GM10847 (cell line): Measurements from ENCODE around the gene TMEM131.

Experiments
- POLR2A ChIP-seq: IDR thresholded peaks from 2 replicates; pipeline ENCODE4 v1.6.1; 2011; ENCODE audit not compliant: insufficient read length; ENCODE audit errors: extremely low read depth

Gene TMEM131

DNA sequence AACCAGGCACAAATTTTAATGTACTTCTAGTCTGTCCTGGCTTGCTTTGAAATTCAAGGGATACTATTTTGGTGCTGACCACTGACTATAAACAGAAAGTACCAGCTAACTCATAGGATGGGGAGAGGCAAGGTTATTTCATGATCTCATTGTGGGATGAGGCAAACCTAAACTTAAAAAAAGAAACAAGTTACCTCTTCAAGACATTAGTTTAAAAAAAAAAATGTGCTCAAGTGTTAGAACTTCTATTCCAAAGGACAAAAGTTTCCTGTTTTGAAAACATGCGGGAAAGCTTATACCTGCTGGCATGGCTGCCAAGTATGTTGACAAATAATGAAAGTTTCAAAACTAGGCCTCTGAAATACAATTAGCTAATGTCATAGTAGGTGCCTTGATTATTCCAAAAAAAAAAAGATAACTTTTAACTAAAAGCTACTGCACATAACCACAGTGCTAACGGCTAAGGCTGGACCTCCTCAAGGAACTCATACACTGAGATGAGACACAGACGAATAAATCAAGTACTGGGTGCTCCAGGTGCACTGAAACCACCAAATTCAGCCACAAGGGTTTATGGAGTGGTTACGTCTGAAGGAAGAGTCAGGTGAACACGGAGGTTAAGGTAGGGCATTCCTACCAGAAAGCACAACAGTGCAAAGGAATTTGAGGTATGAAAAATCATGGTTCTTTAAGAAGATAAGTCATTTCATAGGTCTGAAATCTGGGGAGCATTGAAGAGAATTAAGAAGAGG, 38.1 kb downstream of the TMEM131 start:
- TF ChIP-seq POLR2A, result no peak

DNA sequence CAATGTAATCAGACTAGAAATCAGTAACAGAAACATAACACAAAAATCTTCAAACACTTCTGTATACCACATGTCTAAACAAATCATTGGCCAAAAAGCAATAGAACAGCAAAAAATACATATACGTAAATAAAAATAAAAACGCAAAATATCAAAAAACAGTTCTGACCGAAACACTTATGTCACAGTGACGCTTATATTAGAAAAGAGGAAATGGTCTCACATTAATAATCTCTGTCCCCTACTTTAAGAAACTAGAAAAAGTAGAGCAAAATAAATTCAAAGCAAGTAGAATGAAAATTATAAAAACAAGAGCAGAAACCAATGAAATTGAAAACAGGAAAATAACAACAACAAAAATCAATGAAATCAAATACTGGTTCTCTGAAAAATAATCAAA, 41.9 kb downstream of the TMEM131 start:
- no peak for TF ChIP-seq POLR2A

DNA sequence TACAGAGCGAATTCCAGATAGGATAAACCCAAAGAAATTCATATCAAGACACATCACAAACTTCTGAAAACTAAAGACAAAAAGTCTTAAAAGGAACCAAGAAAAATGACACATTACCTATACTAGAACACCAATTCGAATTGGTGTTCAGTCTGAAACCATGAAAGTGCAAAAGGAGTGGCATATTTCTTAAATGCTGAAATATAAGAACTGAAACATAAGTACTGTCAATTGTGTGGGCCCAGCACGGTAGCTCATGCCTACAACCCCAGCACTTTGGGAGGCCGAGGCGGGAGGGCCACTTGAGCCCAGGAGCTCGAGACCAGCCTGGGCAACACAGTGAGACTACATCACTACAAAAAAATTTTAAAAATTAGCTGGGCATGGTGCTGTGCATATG, 43.4 kb downstream of the TMEM131 start:
- no peak for TF ChIP-seq POLR2A

DNA sequence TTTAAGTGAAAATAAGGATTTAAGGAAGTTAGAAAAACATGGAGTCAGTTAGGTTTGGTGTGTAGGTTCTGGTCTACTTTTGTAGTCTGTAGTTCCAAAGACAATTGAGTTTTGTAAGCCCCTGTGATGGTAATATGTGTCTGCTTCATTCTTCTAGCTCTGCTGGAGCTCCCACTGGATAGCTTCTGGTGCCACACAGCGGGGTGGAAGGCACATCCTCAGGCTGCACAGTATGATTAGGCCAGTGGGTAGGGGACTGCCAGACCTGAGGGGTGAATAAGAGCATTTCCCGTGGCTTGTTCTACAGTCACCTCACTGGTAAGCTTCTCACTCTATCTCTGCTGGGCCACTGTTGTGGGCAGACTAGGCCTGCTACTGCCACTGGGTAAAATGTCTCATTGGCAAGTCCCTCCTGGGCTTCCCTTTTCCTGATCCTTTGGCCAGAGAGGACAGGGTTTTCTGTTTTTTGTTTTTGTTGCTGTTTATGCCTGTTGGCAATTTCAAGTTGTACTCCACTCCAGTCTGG, 44.5 kb downstream of the TMEM131 start:
- TF ChIP-seq POLR2A, result no peak

DNA sequence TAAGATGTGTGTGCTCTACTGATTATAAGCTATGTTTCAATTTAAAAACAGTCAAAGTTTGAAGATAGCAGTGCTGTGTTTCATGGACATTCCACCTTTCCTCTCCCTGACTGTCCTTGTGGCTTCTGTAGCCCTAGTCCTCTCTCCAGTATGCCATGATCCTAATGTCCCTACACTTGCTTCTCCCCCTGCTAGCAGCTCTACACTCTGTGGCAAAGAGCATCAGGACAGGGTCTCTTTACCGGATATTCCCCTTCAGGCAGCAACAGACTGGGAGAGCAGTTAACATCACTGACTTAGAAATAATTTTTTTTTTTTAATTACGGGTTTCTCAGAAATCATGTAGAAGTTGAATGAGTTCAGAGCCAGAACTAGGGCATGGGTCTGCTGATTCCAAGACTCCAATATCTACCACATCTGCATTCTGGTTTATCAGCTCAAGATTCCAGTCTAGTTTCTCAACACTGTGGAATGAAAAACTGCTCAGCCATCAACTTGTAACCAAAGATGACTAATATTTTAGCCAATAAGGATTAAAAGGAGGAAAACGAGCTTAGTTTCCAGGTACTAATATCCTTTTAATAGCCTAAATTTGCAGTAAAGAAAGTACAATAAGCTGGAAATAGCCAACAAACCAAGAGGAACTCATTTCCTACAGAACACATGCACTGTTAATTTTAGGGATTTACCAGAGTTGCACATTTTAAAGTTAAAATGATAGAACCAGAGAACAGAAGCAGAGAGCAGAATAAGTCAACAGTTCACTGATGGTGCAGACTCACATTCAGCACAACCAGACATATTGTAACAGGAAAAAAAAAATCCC, 45.2 kb downstream of the TMEM131 start:
- no peak for TF ChIP-seq POLR2A

DNA sequence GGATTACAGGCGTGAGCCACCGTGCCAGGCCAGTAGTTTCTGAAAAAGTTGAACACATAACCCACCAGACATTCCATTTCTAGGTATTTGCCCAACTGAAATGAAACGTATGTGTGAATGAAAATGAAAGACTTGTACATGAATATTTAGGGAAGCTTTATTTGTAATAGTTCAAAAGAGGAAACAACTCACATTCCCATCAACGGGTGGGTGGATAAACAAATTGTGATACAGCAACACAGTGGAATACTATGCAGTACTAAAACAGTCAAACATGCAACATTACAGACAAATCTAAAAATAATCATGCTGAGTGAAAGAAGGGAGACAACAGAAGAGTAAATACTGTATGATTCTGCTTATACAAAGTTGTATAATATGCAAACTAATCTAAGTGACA, 46.8 kb downstream of the TMEM131 start:
- no peak for TF ChIP-seq POLR2A

DNA sequence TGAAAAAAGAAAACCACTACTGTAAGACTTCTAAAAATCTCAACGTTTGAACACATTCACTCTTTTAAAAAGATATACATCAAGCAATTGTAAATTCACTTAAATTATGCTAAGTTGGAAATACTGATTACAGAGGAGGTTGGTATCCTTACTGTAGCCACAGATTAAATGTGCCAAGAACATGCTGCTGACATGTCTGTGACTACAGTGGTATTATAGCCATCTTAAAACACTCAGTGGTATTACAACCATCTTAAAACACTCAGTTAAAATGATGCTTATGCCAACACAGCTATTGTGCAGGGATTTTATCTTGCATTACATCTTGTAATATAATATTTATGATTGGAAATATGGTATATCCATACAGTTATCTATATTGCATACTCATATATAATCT, 50.0 kb downstream of the TMEM131 start:
- TF ChIP-seq POLR2A, result no peak

DNA sequence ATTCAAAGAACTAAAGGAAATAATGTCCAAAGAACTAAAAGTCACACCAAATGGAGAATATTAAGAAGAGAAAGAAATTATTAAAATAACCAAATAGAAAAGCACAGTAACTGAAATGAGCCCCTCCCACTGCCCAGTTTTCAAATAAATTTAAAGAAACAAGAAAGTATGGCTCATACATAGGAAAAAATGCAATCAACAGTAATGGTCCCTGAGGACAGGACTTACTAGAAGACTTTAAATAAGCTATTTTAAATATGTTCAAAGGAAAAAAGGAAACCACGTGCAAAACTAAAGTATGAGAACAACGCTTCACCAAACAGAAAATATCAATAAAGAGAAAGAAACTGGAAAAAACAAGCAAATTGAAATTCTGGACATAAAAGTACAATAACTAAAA, 58.9 kb downstream of the TMEM131 start:
- no peak for TF ChIP-seq POLR2A

DNA sequence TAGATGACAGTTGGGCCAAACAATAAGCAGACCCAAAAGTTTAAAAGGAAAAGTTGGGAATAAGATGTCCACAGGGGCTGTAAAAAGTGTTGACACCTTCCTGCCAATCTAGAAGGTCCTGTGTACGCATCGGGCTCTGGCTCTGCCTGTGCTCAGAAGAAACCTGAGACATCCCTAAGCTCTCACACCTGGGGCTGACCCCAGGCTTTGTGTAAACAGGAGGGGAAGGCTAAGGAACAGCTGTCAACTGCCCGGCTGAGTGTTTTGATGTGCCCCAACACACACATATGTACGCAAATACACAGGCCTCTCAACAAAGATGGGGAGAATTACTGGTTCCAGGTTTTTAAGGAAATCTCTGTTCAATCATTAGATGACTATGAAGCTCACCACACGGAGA, 59.5 kb downstream of the TMEM131 start:
- no peak for TF ChIP-seq POLR2A

DNA sequence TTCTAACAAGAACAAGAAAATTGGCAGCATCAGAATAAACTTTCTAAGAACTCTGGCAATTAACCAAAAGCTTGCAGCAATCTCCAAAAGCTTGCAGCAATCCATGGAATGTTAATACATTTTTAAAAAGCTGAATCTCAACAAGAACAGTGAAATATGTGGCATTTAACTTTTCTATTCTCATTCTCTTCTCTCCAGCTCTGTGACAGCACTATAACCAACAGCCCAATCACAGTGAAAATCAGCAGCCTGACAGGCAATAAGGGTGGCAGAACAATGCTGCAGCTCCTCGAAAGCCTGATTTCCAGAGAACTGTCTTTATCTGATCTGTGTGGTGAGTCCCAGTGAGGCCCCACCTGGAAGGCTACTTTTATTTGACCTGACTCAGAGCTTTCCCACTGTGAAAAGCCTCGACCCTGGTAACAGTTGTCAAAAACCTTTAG, 60.0 kb downstream of the TMEM131 start:
- TF ChIP-seq POLR2A, result no peak

DNA sequence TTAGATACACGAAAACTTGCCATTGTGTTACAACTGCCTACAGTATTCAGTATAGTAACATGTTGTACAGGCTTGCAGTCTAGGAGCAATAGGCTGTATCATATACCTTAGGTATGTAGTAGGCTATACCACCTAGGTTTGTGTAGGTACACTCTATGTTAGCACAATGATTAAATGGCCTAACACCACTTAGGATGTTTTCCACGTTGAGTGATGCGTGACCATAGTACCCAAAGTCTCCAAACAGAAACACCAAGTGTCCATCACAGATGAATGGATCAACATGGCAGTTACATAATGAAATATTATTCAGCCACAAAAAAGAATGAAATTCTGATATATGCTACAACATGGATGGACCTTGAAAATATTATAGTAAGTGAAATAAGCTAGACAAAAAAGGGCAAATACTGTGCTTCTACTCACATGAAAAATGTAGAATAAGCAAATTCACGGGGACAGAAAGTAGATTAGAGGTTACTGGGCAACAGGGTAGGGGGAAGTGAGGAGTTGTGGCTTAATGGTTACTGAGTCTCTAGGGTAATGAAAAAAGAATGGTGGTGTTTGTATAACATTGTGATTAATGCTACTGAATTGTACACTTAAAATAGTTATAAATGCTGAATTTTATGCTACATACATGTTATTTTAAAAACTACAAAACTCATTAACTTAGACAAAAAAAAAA, 62.6 kb downstream of the TMEM131 start:
- no peak for TF ChIP-seq POLR2A

DNA sequence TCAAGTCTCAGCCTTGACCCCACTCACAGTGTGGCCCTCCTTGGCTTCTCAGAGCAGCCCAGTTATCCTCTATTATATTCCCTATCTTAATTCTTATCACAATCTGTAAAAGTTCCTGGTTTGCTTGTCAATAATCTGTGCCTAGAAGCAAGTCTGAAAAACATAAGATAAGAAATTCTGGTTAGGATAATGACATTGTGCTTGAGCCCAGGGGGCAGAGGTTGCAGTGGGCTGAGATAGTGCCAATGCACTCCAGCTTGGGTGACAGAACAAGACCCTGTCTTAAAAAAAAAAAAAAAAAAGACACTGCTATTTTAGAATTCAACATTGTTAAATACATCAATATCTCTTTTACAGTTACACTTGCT, 63.9 kb downstream of the TMEM131 start:
- no peak for TF ChIP-seq POLR2A

DNA sequence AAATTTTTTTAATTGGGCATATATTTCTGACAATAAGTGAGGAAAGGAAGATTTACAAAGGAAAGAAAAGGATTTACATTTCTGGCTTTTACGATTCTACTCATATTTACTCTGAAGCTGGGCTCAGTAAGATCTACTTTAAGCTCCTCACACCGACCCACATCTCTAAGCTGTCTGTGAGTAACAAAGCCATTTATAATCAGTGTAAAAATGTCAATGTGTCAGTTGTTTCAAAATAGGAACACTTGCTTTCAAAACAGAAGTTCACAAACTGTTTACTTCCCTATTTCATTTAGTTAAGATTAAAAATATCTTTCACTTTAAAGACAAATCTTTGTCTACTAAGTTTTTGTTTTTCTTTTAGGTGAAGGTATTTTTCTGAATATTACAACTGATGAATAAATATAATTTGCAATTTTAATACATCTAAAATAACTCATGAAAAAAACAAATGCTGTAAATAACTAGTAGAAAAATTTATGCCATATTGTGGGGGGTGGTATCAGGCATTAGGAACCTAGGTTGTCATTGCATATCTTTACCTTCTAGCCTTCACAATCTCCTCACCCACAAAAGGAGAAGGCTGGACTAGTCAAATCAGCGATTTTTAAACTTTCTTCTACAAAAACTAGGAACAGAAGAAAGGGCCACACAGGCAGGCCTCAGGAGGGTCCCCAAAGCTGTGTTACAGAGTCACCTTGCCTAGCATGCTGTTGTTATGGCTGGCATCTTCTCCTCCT, 64.5 kb downstream of the TMEM131 start:
- no peak for TF ChIP-seq POLR2A

DNA sequence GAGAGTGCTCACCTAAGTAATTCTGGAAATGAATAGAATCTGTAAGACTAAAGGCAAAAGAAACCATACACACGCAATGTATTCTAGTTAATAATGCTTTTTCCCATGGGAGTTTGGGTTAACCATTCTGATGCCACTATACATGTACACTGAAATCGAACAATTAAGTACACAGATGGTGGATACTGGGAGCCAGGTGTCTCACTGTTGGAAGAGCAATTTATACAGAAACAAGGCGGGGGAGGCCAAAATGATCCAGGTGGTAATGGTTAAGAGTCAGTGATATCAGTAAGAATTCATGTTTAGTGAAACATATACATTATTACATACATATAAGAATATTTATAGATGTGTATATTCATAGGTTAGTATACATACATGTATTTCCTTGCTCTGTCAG, 67.2 kb downstream of the TMEM131 start:
- TF ChIP-seq POLR2A, result no peak

DNA sequence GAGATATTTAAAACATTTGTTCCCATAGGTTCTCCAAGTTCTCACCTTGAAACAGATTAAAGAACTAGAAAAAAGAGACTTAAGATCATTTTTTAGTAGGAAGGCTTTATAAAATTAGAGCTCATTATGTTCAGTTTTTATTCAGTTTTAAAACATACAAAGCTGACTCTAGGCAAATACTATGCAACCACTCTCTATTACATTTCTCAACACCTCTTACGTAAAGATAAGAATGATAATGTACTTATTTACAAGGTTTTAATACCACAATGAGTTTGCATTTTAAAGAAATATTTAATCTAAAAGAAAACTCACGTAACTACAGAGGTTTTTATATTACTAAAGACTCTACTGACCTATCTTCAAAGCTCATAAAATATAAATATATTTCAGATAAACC, 68.8 kb downstream of the TMEM131 start:
- no peak for TF ChIP-seq POLR2A
